Loucy (cell line): ENCODE data around the gene KIRREL1.

Source experiments
- H2AFZ ChIP-seq: fragments of 200-600 bp; sonication (generic); 2 replicates; pipeline ENCODE4 v1.6.0; 2016; ENCODE audit warnings: antibody characterized with exemption, mild to moderate bottlenecking, low read length, moderate library complexity
- H3F3A ChIP-seq: fragments of 200-600 bp; 2 replicates; pipeline ENCODE4 v1.6.0; 2016; ENCODE audit warnings: antibody characterized with exemption, low read depth, mild to moderate bottlenecking
- H3K27me3 ChIP-seq: fragments of 200-600 bp; sonication (generic); 2 replicates; pipeline ENCODE4 v1.6.1; 2014; ENCODE audit warnings: low read length, mild to moderate bottlenecking; ENCODE audit not compliant: insufficient read depth, poor library complexity, severe bottlenecking
- H3K36me3 ChIP-seq: fragments of 200-600 bp; sonication (generic); 2 replicates; pipeline ENCODE4 v1.6.1; 2016; ENCODE audit warnings: low read length; ENCODE audit not compliant: insufficient read depth
- H3K4me1 ChIP-seq: fragments of 200-600 bp; sonication (generic); 2 replicates; pipeline ENCODE4 v1.5.1; 2014; ENCODE audit warnings: low read length, mild to moderate bottlenecking; ENCODE audit not compliant: insufficient read depth, poor library complexity, severe bottlenecking
- H3K4me2 ChIP-seq: fragments of 200-600 bp; sonication (generic); 2 replicates; pipeline ENCODE4 v1.6.0; 2014; ENCODE audit warnings: antibody characterized with exemption, low read length, low read depth, mild to moderate bottlenecking; ENCODE audit not compliant: poor library complexity, severe bottlenecking
- H3K4me3 ChIP-seq: fragments of 200-600 bp; sonication (generic); 2 replicates; pipeline ENCODE4 v1.5.1; 2014; ENCODE audit warnings: low read length, mild to moderate bottlenecking, mixed read lengths; ENCODE audit not compliant: poor library complexity, severe bottlenecking
- H3K79me2 ChIP-seq: fragments of 200-600 bp; sonication (generic); 2 replicates; pipeline ENCODE4 v1.6.1; 2014; ENCODE audit warnings: low read length; ENCODE audit not compliant: insufficient read depth
- H3K9ac ChIP-seq: fragments of 200-600 bp; sonication (generic); 2 replicates; pipeline ENCODE4 v1.6.0; 2014; ENCODE audit warnings: mild to moderate bottlenecking, low read depth, low read length, moderate library complexity; ENCODE audit not compliant: poor library complexity, severe bottlenecking
- H3K9me2 ChIP-seq: fragments of 200-600 bp; sonication (generic); replicated peaks from 2 replicates; pipeline ENCODE4 v1.6.1; 2016; ENCODE audit warnings: low read depth, low read length, mixed read lengths
- H3K9me3 ChIP-seq: fragments of 200-600 bp; sonication (generic); 2 replicates; pipeline ENCODE4 v1.6.1; 2014; ENCODE audit warnings: mild to moderate bottlenecking, antibody characterized with exemption, low read length, low read depth; ENCODE audit not compliant: insufficient read depth
- H4K20me1 ChIP-seq: fragments of 200-600 bp; sonication (generic); 2 replicates; pipeline ENCODE4 v1.6.0; 2014; ENCODE audit warnings: antibody characterized with exemption, low read length, mild to moderate bottlenecking; ENCODE audit not compliant: insufficient read depth, poor library complexity, severe bottlenecking
- CTCF ChIP-seq: fragments of 200-600 bp; sonication (generic); conservative IDR thresholded peaks from 2 replicates; pipeline ENCODE4 v1.5.1; 2014; ENCODE audit warnings: mild to moderate bottlenecking, antibody characterized with exemption, low read length
- EZH2phosphoT487 ChIP-seq: fragments of 200-600 bp; IDR thresholded peaks from 2 replicates; pipeline ENCODE4 v1.6.1; 2018; ENCODE audit warnings: antibody characterized with exemption, mild to moderate bottlenecking, moderate library complexity, borderline replicate concordance

The KIRREL1 gene

GRCh38 chr1:157985473-157985872 is 8.0 kb upstream of the KIRREL1 start:
- H3K9me2 ChIP-seq, result no peaks in the 10 kb centered on the region
- no peaks in the 10 kb centered on the region for H3K27me3 ChIP-seq
- no peaks in the 10 kb centered on the region for H3F3A ChIP-seq
- H3K4me2 ChIP-seq, result no peak overlapping the region
- H3K4me1 ChIP-seq, result no peaks in the 10 kb centered on the region
- no peak overlapping the region for H2AFZ ChIP-seq
- H4K20me1 ChIP-seq, result no peaks in the 10 kb centered on the region
- no peaks in the 10 kb centered on the region for H3K79me2 ChIP-seq
- no peaks in the 10 kb centered on the region for H3K9me3 ChIP-seq
- no peaks in the 10 kb centered on the region for H3K36me3 ChIP-seq
- TF ChIP-seq EZH2phosphoT487, result no peak
- TF ChIP-seq CTCF, result no peak
- H3K9ac ChIP-seq, result no peak overlapping the region
- H3K4me3 ChIP-seq, result no peak overlapping the region

- Histone ChIP-seq H3F3A (no peaks in the 10 kb centered on the region), H3K9me2 (no peaks in the 10 kb centered on the region), H3K9me3 (no peaks in the 10 kb centered on the region), H3K4me3 (no peak overlapping the region), H3K4me2 (no peak overlapping the region), H4K20me1 (no peaks in the 10 kb centered on the region), H3K27me3 (no peaks in the 10 kb centered on the region), H3K9ac (no peak overlapping the region), H3K79me2 (no peaks in the 10 kb centered on the region), H3K4me1 (peaks cover 2% of the 10 kb centered on the region), H3K36me3 (no peaks in the 10 kb centered on the region), H2AFZ (no peak overlapping the region)
- TF ChIP-seq CTCF (no peak), EZH2phosphoT487 (no peak)
Measured at GRCh38 chr1:157988002-157988401, 5.4 kb upstream of the KIRREL1 start.

GRCh38 chr1:157992031-157992832 is 1.2 kb upstream of the KIRREL1 start:
- Histone ChIP-seq H3K9me3 (no peaks in the 10 kb centered on the region), H3K9me2 (no peaks in the 10 kb centered on the region), H3K79me2 (no peaks in the 10 kb centered on the region), H4K20me1 (no peaks in the 10 kb centered on the region), H3K4me1 (peaks cover 10% of the 10 kb centered on the region), H3K4me2 (peak overlapping the region; percentile 96), H2AFZ (no peak overlapping the region), H3K27me3 (peaks cover 7% of the 10 kb centered on the region), H3K36me3 (no peaks in the 10 kb centered on the region), H3K9ac (no peak overlapping the region), H3F3A (no peaks in the 10 kb centered on the region), H3K4me3 (no peak overlapping the region)
- TF ChIP-seq EZH2phosphoT487 (no peak), CTCF (peak; percentile 97)
